ENCODE results near the gene CBLIF. TPM values are rescaled to one million over a fixed set of nuclear protein-coding genes. Genes with fewer than 3 reads are reported as not detected.
"Not testable (repeated sequence)": the region's sequence is repeated elsewhere in the genome, so short reads cannot be mapped to it uniquely, and the experiment has no call there.

CBLIF gene
- total RNA-seq, 2 experiments from 2014 or later: not detected

DNA sequence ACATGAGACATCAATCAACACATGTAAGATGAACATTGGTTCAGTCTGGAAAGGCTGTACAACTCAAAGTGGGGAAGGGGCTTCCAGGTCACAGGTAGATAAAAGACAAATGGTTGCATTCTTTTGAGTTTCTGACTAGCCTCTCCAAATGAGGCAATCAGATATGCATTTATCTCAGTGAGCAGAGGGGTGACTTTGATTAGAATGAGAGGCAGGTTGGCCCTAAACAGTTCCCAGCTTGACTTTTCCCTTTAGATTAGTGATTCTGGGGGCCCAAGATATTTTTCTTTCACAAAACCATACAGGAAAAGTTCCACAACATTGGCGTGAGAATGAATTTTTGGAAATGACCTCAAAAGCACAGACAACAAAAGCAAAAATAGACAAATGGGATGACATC lies 28.9 kb downstream of the CBLIF start:
- not testable (repeated sequence) for H3K27ac Mint-ChIP-seq, H3K4me3 Mint-ChIP-seq, H3K9me3 Mint-ChIP-seq, H3K36me3 Mint-ChIP-seq, H3K4me1 Mint-ChIP-seq, H3K27me3 Mint-ChIP-seq, DNase-seq

DNA sequence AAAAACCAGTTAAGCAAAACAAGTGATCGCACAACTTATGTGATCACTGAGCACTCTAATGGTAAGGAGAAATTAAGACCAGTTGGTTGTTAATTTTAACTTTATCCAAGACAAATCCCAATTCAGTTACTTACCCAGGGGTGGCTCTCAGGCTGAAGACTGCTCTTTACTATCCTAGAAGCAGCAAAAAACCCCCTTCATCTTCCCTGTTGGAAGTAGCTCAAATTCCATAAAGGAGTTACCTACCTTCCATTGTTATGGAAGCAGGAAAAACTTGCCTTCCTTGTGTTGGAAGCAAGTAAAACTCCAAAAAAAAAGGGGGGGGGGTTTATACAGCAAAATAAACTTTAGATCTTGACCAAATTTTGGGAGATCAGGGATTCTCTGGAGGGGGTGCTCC lies 29.5 kb downstream of the CBLIF start:
- no peak for DNase-seq
- Mint-ChIP-seq H3K27me3 (peaks cover 3% of the 10 kb centered on the region), H3K27ac (no peak overlapping the region), H3K36me3 (no peaks in the 10 kb centered on the region), H3K4me1 (peaks cover 9% of the 10 kb centered on the region), H3K4me3 (no peak overlapping the region), H3K9me3 (no peaks in the 10 kb centered on the region)

GRCh38 chr11:59814021-59814420 lies 31.3 kb downstream of the CBLIF start:
- Mint-ChIP-seq H3K4me1 (peaks cover 13% of the 10 kb centered on the region), H3K27me3 (peaks cover 3% of the 10 kb centered on the region), H3K4me3 (no peak overlapping the region), H3K9me3 (no peaks in the 10 kb centered on the region), H3K36me3 (peaks cover 6% of the 10 kb centered on the region), H3K27ac (no peak overlapping the region)
- DNase-seq: no peak

DNA sequence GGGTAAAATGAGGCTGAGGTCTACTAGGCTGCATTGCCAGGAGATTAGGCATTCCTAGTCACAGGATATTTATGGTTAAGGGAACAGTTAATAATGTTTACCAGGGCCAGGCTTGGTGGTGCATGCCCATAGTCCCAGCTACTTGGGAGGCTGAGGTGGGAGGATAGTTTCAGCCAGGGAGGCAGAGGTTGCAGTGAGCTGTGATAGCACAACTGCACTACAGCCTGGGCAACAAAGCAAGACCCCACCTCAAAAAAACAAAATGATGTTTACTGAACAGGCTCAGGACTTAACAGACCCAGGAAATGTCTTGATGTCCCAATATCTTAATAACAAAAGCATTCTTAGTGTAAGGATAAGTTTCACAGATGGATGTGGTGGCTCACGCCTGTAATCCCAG lies 31.9 kb downstream of the CBLIF start:
- no peak overlapping the region for H3K4me3 Mint-ChIP-seq
- no peak overlapping the region for H3K27ac Mint-ChIP-seq
- H3K9me3 Mint-ChIP-seq: no peaks in the 10 kb centered on the region
- peaks cover 18% of the 10 kb centered on the region for H3K4me1 Mint-ChIP-seq
- peaks cover 3% of the 10 kb centered on the region for H3K27me3 Mint-ChIP-seq
- DNase-seq: no peak
- peaks cover 9% of the 10 kb centered on the region for H3K36me3 Mint-ChIP-seq

- Mint-ChIP-seq H3K4me3 (no peak overlapping the region), H3K27ac (no peak overlapping the region), H3K36me3 (peaks cover 9% of the 10 kb centered on the region), H3K4me1 (peaks cover 18% of the 10 kb centered on the region), H3K27me3 (peaks cover 3% of the 10 kb centered on the region), H3K9me3 (no peaks in the 10 kb centered on the region)
- DNase-seq: no peak
Observed at GRCh38 chr11:59812220-59812619, 33.1 kb downstream of the CBLIF start.

GRCh38 chr11:59810911-59811259 lies 34.4 kb downstream of the CBLIF start:
- Mint-ChIP-seq H3K4me3 (peak overlapping the region; percentile 92), H3K4me1 (peaks cover 18% of the 10 kb centered on the region), H3K27ac (peak overlapping the region; percentile 89)

DNA sequence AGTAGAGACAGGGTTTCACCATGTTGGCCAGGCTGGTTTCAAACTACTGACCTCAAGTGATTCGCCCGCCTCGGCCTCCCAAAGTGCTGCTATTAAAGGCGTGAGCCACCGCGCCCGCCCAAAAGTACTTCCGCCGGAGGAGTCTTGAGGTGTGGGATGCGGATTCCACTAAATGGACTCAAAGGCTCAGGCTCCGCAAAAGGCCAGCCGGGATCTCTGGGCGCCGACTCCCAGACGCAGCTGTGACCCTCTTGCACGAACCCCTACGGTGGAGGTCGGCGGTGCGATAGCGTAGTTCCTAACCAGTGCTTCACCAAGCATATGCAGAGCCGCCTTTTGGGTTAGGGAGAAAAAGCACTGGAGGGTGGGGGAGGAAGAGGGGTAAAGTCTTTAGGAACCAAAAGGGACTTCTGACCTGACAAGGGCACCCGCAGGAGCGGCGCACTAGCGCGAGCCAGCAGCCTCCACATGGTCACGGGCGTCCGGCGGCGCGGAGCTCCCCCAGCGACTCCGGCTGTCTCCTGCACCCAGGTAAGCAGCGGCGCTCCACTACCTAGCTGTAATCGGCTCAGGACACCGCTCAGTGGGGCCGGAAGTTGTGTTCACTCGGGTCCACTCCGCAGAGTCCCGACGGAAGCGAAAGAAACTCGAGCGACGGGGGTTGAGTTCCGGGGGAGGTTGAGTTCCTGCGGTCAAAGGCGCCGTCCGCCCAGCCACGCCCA lies 34.9 kb downstream of the CBLIF start, which contains the start of gene MRPL16:
MRPL16 (minus strand) TSS at position 590 of the 722 bp plus-strand sequence; CDS start at position 470, 120 bp downstream.
- peak; percentile 86 for DNase-seq
- H3K9me3 Mint-ChIP-seq: no peaks in the 10 kb centered on the region
- peak within 1 kb of the TSS; percentile 89 for H3K27ac Mint-ChIP-seq
- peak within 1 kb of the TSS; percentile 92 for H3K4me3 Mint-ChIP-seq
- H3K36me3 Mint-ChIP-seq: peaks cover 13% of the 10 kb centered on the region
- H3K27me3 Mint-ChIP-seq: peaks cover 3% of the 10 kb centered on the region
- H3K4me1 Mint-ChIP-seq: peaks cover 18% of the 10 kb centered on the region

More at GRCh38 chr11:59810911-59811259, 34.4 kb downstream of the CBLIF start:
- no peaks in the 10 kb centered on the region for H3K9me3 Mint-ChIP-seq
- H3K27me3 Mint-ChIP-seq: peaks cover 3% of the 10 kb centered on the region
- peaks cover 13% of the 10 kb centered on the region for H3K36me3 Mint-ChIP-seq
- DNase-seq: no peak

GRCh38 chr11:59807047-59807610 lies 38.2 kb downstream of the CBLIF start:
- H3K27me3 Mint-ChIP-seq: no peaks in the 10 kb centered on the region
- no peak overlapping the region for H3K4me3 Mint-ChIP-seq
- H3K9me3 Mint-ChIP-seq: no peaks in the 10 kb centered on the region
- DNase-seq: no peak
- peak overlapping the region; percentile 9 for H3K27ac Mint-ChIP-seq
- peaks cover 14% of the 10 kb centered on the region for H3K36me3 Mint-ChIP-seq
- peaks cover 13% of the 10 kb centered on the region for H3K4me1 Mint-ChIP-seq

GRCh38 chr11:59804061-59804460 lies 41.2 kb downstream of the CBLIF start:
- H3K36me3 Mint-ChIP-seq: peaks cover 8% of the 10 kb centered on the region
- H3K27ac Mint-ChIP-seq: no peak overlapping the region
- peaks cover 4% of the 10 kb centered on the region for H3K4me1 Mint-ChIP-seq
- no peaks in the 10 kb centered on the region for H3K9me3 Mint-ChIP-seq
- no peaks in the 10 kb centered on the region for H3K27me3 Mint-ChIP-seq
- no peak overlapping the region for H3K4me3 Mint-ChIP-seq
- no peak for DNase-seq

GRCh38 chr11:59802639-59803176 lies 42.6 kb downstream of the CBLIF start:
- Mint-ChIP-seq H3K4me3 (no peak overlapping the region), H3K27ac (no peak overlapping the region), H3K4me1 (no peaks in the 10 kb centered on the region), H3K36me3 (peaks cover 5% of the 10 kb centered on the region), H3K27me3 (no peaks in the 10 kb centered on the region), H3K9me3 (no peaks in the 10 kb centered on the region)
- no peak for DNase-seq

GRCh38 chr11:59801981-59802638 lies 43.2 kb downstream of the CBLIF start:
- Mint-ChIP-seq H3K36me3 (peaks cover 5% of the 10 kb centered on the region), H3K9me3 (no peaks in the 10 kb centered on the region)

GRCh38 chr11:59801160-59801706 lies 44.1 kb downstream of the CBLIF start:
- Mint-ChIP-seq H3K27ac (no peak overlapping the region), H3K4me3 (no peak overlapping the region), H3K4me1 (no peaks in the 10 kb centered on the region)

More at GRCh38 chr11:59801981-59802638, 43.2 kb downstream of the CBLIF start:
- Mint-ChIP-seq H3K27me3 (no peaks in the 10 kb centered on the region), H3K4me1 (no peaks in the 10 kb centered on the region), H3K4me3 (no peak overlapping the region), H3K27ac (no peak overlapping the region)
- no peak for DNase-seq

DNA sequence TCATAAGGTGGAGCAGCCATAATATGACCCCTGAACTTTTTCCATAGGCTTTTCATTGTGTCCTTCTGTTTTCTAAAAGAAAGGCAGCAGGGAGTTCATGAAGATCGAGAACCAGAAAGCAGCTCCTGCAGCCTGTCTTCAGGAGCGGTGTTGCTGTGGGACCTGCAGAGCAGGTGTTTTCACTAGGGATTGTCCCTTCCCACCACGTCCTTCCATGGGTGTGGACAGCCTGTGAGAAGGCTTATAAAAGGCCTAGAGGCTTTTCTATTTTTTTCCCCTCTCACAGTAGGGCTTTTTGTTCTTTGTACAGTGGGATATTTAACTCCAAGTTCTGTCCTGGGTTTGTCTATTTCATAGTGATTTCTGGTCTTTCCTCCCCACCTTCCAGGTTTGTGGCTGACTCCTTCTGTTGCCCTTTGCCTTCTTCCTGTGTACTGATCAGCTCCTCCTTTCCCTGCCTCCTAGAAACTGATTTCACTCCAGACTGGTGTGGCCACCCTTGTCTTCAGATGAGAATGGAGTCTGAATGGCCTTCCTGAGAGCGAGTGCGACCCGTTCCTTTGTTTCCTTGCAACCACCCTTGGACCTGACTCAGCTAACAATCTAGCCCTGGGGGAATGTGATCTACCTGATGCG lies 44.8 kb downstream of the CBLIF start:
- no peaks in the 10 kb centered on the region for H3K27me3 Mint-ChIP-seq
- no peaks in the 10 kb centered on the region for H3K4me1 Mint-ChIP-seq
- no peak overlapping the region for H3K27ac Mint-ChIP-seq
- no peak for DNase-seq
- no peak overlapping the region for H3K4me3 Mint-ChIP-seq
- no peaks in the 10 kb centered on the region for H3K9me3 Mint-ChIP-seq
- H3K36me3 Mint-ChIP-seq: peaks cover 2% of the 10 kb centered on the region

More at GRCh38 chr11:59801160-59801706, 44.1 kb downstream of the CBLIF start:
- no peaks in the 10 kb centered on the region for H3K9me3 Mint-ChIP-seq
- no peaks in the 10 kb centered on the region for H3K27me3 Mint-ChIP-seq
- no peak for DNase-seq
- peaks cover 2% of the 10 kb centered on the region for H3K36me3 Mint-ChIP-seq

- Mint-ChIP-seq H3K27me3 (no peaks in the 10 kb centered on the region), H3K9me3 (no peaks in the 10 kb centered on the region), H3K4me1 (no peaks in the 10 kb centered on the region), H3K4me3 (no peak overlapping the region), H3K27ac (no peak overlapping the region), H3K36me3 (peaks cover 2% of the 10 kb centered on the region)
- no peak for DNase-seq
Observed at GRCh38 chr11:59794417-59794816, 50.9 kb downstream of the CBLIF start.

- Mint-ChIP-seq H3K36me3 (peaks cover 2% of the 10 kb centered on the region), H3K4me1 (no peaks in the 10 kb centered on the region), H3K9me3 (no peaks in the 10 kb centered on the region), H3K27ac (no peak overlapping the region), H3K4me3 (no peak overlapping the region), H3K27me3 (no peaks in the 10 kb centered on the region)
- no peak for DNase-seq
Observed at GRCh38 chr11:59792507-59792906, 52.8 kb downstream of the CBLIF start.
